Measurements from ENCODE around the gene ZNF664. TPM values are rescaled to one million over a fixed set of nuclear protein-coding genes. Genes with fewer than 3 reads are reported as not detected.

Gene ZNF664
- total and polyA plus RNA-seq, 2 of the 13 experiments (the other 11 are each of a cell fraction or from before 2014, with no cell fraction given) = 43.9 to 56.5 TPM

DNA sequence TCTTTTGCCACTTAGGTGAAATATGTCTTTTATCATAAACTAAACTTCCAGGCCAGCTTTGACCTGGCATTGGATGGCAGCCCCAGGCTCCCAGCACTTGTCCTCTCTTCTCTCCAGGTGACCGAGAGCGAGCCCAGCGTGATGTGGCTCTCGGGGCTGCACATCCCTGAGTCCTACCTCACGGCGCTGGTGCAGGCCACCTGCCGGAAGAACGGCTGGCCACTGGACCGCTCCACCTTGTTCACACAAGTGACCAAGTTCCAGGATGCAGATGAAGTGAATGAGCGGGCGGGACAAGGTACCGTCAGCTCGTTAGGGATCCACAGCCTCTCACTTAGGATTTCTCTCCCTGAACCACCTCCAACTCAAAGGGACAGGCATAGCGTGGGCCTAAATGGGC, 39.8 kb upstream of the ZNF664 start:
- Histone ChIP-seq H3K79me2 (ENCODE audit: insufficient read depth, low read length) (no peaks in the 10 kb centered on the region), H2AFZ (ENCODE audit: low read length) (no peak overlapping the region), H3K27ac (ENCODE audit: extremely low read length, insufficient read depth, low read length) (no peak overlapping the region), H3K27me3 (ENCODE audit: control insufficient read depth in 1 of 2, insufficient read depth in 2 of 2, low read length in 2 of 2) (peaks cover 0 to 5% of the 10 kb centered on the region in 2 experiments; a peak in 2 of 5 replicates), H4K20me1 (ENCODE audit: insufficient read depth, low read length) (no peaks in the 10 kb centered on the region), H3K9me3 (ENCODE audit: low read length) (no peaks in the 10 kb centered on the region), H3K4me1 (ENCODE audit: insufficient read depth, low read length) (no peaks in the 10 kb centered on the region), H3K9ac (ENCODE audit: insufficient read depth, low read depth, low read length) (no peak overlapping the region), H3K4me2 (ENCODE audit: low read depth, low read length) (no peak overlapping the region), H3K4me3 (replicated peaks in 1 of 3; ENCODE audit: insufficient read depth in 1 of 3, low read depth in 2 of 3, low read length in 3 of 3) (no peak overlapping the region), H3K36me3 (replicated peaks in 1 of 2; ENCODE audit: control insufficient read depth in 1 of 2, insufficient read depth in 2 of 2, low read length in 2 of 2) (peaks cover 0 to 5% of the 10 kb centered on the region in 2 experiments; a peak in 1 of 5 replicates)
- FAIRE-seq = no peak
- CTCF ChIA-PET (ENCODE audit: low intra/inter-chr PET ratio, low total read pairs) = no interaction called here
- intact Hi-C loops (cut with micrococcal nuclease; ENCODE audit: unreplicated experiment) = no loop called here
- BruUV-seq (replicated peaks) = no TSS peak
- ATAC-seq = no peak
- DNase-seq (ENCODE audit: low spot score) = no peak
- in situ Hi-C loops (cut with HindIII; ENCODE audit: extremely low pct_ligation_motif_present, low pct_unique_long_range_greater_than_20kb) = no loop called here
- WGBS (ENCODE audit: low lambda C conversion rate) = 87% methylated on average over 11 of the region's 14 CpGs
- TF ChIP-seq, protein P1, sequence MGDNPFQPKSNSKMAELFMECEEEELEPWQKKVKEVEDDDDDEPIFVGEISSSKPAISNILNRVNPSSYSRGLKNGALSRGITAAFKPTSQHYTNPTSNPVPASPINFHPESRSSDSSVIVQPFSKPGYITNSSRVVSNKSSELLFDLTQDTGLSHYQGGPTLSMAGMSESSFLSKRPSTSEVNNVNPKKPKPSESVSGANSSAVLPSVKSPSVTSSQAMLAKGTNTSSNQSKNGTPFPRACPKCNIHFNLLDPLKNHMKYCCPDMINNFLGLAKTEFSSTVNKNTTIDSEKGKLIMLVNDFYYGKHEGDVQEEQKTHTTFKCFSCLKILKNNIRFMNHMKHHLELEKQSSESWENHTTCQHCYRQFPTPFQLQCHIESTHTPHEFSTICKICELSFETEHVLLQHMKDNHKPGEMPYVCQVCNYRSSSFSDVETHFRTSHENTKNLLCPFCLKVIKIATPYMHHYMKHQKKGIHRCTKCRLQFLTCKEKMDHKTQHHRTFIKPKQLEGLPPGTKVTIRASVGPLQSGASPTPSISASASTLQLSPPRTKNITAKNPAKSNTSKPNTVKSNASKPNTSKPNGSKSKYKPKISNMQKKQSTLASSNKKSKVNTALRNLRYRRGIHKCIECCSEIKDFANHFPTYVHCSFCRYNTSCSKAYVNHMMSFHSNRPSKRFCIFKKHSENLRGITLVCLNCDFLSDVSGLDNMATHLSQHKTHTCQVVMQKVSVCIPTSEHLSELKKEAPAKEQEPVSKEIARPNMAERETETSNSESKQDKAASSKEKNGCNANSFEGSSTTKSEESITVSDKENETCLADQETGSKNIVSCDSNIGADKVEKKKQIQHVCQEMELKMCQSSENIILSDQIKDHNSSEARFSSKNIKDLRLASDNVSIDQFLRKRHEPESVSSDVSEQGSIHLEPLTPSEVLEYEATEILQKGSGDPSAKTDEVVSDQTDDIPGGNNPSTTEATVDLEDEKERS (CRISPR knock-in tag; IDR thresholded peaks at IDR 0.05) = no peak
- TF ChIP-seq, protein P2, sequence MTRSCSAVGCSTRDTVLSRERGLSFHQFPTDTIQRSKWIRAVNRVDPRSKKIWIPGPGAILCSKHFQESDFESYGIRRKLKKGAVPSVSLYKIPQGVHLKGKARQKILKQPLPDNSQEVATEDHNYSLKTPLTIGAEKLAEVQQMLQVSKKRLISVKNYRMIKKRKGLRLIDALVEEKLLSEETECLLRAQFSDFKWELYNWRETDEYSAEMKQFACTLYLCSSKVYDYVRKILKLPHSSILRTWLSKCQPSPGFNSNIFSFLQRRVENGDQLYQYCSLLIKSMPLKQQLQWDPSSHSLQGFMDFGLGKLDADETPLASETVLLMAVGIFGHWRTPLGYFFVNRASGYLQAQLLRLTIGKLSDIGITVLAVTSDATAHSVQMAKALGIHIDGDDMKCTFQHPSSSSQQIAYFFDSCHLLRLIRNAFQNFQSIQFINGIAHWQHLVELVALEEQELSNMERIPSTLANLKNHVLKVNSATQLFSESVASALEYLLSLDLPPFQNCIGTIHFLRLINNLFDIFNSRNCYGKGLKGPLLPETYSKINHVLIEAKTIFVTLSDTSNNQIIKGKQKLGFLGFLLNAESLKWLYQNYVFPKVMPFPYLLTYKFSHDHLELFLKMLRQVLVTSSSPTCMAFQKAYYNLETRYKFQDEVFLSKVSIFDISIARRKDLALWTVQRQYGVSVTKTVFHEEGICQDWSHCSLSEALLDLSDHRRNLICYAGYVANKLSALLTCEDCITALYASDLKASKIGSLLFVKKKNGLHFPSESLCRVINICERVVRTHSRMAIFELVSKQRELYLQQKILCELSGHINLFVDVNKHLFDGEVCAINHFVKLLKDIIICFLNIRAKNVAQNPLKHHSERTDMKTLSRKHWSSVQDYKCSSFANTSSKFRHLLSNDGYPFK (CRISPR knock-in tag; IDR thresholded peaks at IDR 0.05; ENCODE audit: borderline replicate concordance) = no peak
- TF ChIP-seq, protein P3, sequence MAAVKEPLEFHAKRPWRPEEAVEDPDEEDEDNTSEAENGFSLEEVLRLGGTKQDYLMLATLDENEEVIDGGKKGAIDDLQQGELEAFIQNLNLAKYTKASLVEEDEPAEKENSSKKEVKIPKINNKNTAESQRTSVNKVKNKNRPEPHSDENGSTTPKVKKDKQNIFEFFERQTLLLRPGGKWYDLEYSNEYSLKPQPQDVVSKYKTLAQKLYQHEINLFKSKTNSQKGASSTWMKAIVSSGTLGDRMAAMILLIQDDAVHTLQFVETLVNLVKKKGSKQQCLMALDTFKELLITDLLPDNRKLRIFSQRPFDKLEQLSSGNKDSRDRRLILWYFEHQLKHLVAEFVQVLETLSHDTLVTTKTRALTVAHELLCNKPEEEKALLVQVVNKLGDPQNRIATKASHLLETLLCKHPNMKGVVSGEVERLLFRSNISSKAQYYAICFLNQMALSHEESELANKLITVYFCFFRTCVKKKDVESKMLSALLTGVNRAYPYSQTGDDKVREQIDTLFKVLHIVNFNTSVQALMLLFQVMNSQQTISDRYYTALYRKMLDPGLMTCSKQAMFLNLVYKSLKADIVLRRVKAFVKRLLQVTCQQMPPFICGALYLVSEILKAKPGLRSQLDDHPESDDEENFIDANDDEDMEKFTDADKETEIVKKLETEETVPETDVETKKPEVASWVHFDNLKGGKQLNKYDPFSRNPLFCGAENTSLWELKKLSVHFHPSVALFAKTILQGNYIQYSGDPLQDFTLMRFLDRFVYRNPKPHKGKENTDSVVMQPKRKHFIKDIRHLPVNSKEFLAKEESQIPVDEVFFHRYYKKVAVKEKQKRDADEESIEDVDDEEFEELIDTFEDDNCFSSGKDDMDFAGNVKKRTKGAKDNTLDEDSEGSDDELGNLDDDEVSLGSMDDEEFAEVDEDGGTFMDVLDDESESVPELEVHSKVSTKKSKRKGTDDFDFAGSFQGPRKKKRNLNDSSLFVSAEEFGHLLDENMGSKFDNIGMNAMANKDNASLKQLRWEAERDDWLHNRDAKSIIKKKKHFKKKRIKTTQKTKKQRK (IDR thresholded peaks at IDR 0.05; ENCODE audit: low read length) = no peak
- TF ChIP-seq BHLHE40 (IDR thresholded peaks at IDR 0.05; ENCODE audit: low read length) = no peak
- TF ChIP-seq ADNP (CRISPR knock-in tag; IDR thresholded peaks at IDR 0.05) = no peak
- TF ChIP-seq TARDBP (CRISPR knock-in tag; IDR thresholded peaks at IDR 0.05) = no peak
- TF ChIP-seq ZNF230 (CRISPR knock-in tag; IDR thresholded peaks at IDR 0.05) = no peak
- POLR2A ChIA-PET = no interaction called here
